IMR-90 (cell line): Measurements from ENCODE around the gene PCDHA4. TPM values are rescaled to one million over a fixed set of nuclear protein-coding genes. Genes with fewer than 3 reads are reported as not detected.

Experiments used
- ATAC-seq: fragments of 200-7000 bp; cut with Tn5 transposase; 2 replicates; pipeline ENCODE4 v1.9.1; 2020; ENCODE audit warnings: low read depth, mild to moderate bottlenecking, moderate library complexity
- Bru-seq: library from RNA; stranded (reverse); fragments of 400-500 nt; gene quantifications from one replicate; lab custom pipeline; 2021; lab: Mats Ljungman, UMichigan
- BruChase-seq, 2 experiments: library from RNA; stranded (reverse); fragments of 400-500 nt; gene quantifications; one replicate each; lab custom pipeline; 2021; lab: Mats Ljungman, UMichigan
- BruUV-seq: library from RNA; stranded (reverse); fragments of 400-500 nt; replicated peaks from 2 replicates; lab custom pipeline; 2021; lab: Mats Ljungman, UMichigan
- CTCF ChIA-PET: fragments of 300-600 bp; formaldehyde crosslinking; extraction: SDS; loops from one replicate; lab custom pipeline; 2021; ENCODE audit warnings: antibody characterized with exemption; lab: Yijun Ruan, JAX
- POLR2A ChIA-PET: fragments of 300-600 bp; sonication (Branson Sonifier 250); formaldehyde crosslinking; loops from one replicate; lab custom pipeline; 2022; ENCODE audit warnings: antibody characterized with exemption; ENCODE audit not compliant: unreplicated experiment; lab: Charles Lee
- DNase-seq: peaks from one replicate; pipeline ENCODE4 v3.0.0; 2013
- H2AFZ ChIP-seq: replicated peaks from 2 replicates; pipeline ENCODE3; 2013; ENCODE audit warnings: low read length, mild to moderate bottlenecking; ENCODE audit not compliant: poor library complexity
- H2AK5ac ChIP-seq: 2 replicates; pipeline ENCODE4 v1.6.1; 2013; ENCODE audit warnings: low read depth, low read length, inconsistent platforms
- H2AK9ac ChIP-seq: replicated peaks from 2 replicates; pipeline ENCODE3; 2013; ENCODE audit warnings: mild to moderate bottlenecking, low read depth, low read length, moderate library complexity; ENCODE audit not compliant: poor library complexity
- H2BK120ac ChIP-seq: 2 replicates; pipeline ENCODE4 v1.6.1; 2013; ENCODE audit warnings: low read depth, low read length, inconsistent platforms
- H2BK15ac ChIP-seq: 3 replicates; pipeline ENCODE4 v1.6.1; 2013; ENCODE audit warnings: low read depth, low read length, inconsistent platforms
- H2BK20ac ChIP-seq: 2 replicates; pipeline ENCODE4 v1.6.1; 2013; ENCODE audit warnings: low read depth, mild to moderate bottlenecking, inconsistent platforms, low read length, moderate library complexity
- H2BK5ac ChIP-seq: 2 replicates; pipeline ENCODE4 v1.6.1; 2013; ENCODE audit warnings: mild to moderate bottlenecking, low read depth, low read length, inconsistent platforms; ENCODE audit not compliant: poor library complexity, severe bottlenecking
- H3K14ac ChIP-seq: replicated peaks from 2 replicates; pipeline ENCODE4 v1.6.1; 2013; ENCODE audit warnings: low read depth, low read length, inconsistent platforms
- H3K18ac ChIP-seq: 2 replicates; pipeline ENCODE4 v1.6.1; 2013; ENCODE audit warnings: low read depth, low read length, control low read depth
- H3K23ac ChIP-seq: 2 replicates; pipeline ENCODE4 v1.6.1; 2013; ENCODE audit warnings: low read depth, low read length, inconsistent platforms
- H3K27ac ChIP-seq: 2 replicates; pipeline ENCODE4 v1.5.1; 2013; ENCODE audit warnings: mild to moderate bottlenecking, control low read depth, low read length; ENCODE audit not compliant: insufficient read depth
- H3K27me3 ChIP-seq: 2 replicates; pipeline ENCODE4 v1.6.1; 2013; ENCODE audit warnings: low read length; ENCODE audit not compliant: control insufficient read depth, insufficient read depth
- H3K36me3 ChIP-seq: 2 replicates; pipeline ENCODE4 v1.6.1; 2013; ENCODE audit warnings: low read length, mixed read lengths; ENCODE audit not compliant: control insufficient read depth, insufficient read depth
- H3K4ac ChIP-seq: 2 replicates; pipeline ENCODE4 v1.6.1; 2013; ENCODE audit warnings: low read depth, low read length, inconsistent platforms
- H3K4me1 ChIP-seq: 2 replicates; pipeline ENCODE4 v1.6.1; 2013; ENCODE audit warnings: low read length, mixed read lengths; ENCODE audit not compliant: control insufficient read depth, insufficient read depth
- H3K4me2 ChIP-seq: 2 replicates; pipeline ENCODE4 v1.6.1; 2013; ENCODE audit warnings: low read depth, mild to moderate bottlenecking, control low read depth, low read length, moderate library complexity
- H3K4me3 ChIP-seq: 2 replicates; pipeline ENCODE4 v1.5.1; 2013; ENCODE audit warnings: low read depth, mild to moderate bottlenecking, control low read depth, low read length, moderate library complexity; ENCODE audit not compliant: insufficient read depth
- H3K56ac ChIP-seq: 2 replicates; pipeline ENCODE4 v1.6.1; 2013; ENCODE audit warnings: low read length, inconsistent platforms; ENCODE audit not compliant: insufficient read depth; ENCODE audit errors: extremely low read depth
- H3K79me1 ChIP-seq, 2 experiments: 2 replicates each; pipeline ENCODE4 v1.6.1; 2013; ENCODE audit warnings: low read length in 2 of 2, inconsistent platforms in 1 of 2, low read depth in 1 of 2
- H3K9ac ChIP-seq: 2 replicates; pipeline ENCODE4 v1.6.1; 2013; ENCODE audit warnings: low read depth, low read length, control low read depth
- H3K9me1 ChIP-seq: 2 replicates; pipeline ENCODE4 v1.6.1; 2013; ENCODE audit warnings: low read length, inconsistent platforms; ENCODE audit not compliant: insufficient read depth
- H3K9me3 ChIP-seq: 2 replicates; pipeline ENCODE4 v1.6.1; 2013; ENCODE audit warnings: low read length; ENCODE audit not compliant: control insufficient read depth, insufficient read depth
- H4K20me1 ChIP-seq: 2 replicates; pipeline ENCODE4 v1.6.1; 2013; ENCODE audit warnings: low read length, inconsistent platforms; ENCODE audit not compliant: insufficient read depth
- H4K5ac ChIP-seq: 2 replicates; pipeline ENCODE4 v1.6.1; 2013; ENCODE audit warnings: mild to moderate bottlenecking, low read depth, low read length, control low read depth
- H4K8ac ChIP-seq, 2 experiments: 2 replicates each; pipeline ENCODE4 v1.6.1; 2013; ENCODE audit warnings: low read depth in 2 of 2, low read length in 2 of 2, control low read depth in 1 of 2, inconsistent platforms in 1 of 2
- H4K91ac ChIP-seq: 2 replicates; pipeline ENCODE4 v1.6.1; 2013; ENCODE audit warnings: low read depth, low read length, inconsistent platforms; ENCODE audit not compliant: insufficient read depth
- BHLHE40 ChIP-seq: fragments of 150-350 bp; IDR thresholded peaks from 2 replicates; pipeline ENCODE4 v1.6.1; 2016; ENCODE audit warnings: mild to moderate bottlenecking, low read depth, low read length
- CEBPB ChIP-seq: IDR thresholded peaks from 2 replicates; pipeline ENCODE4 v1.6.1; 2012; ENCODE audit warnings: low read depth, low read length, improper control_type of control experiment
- CHD1 ChIP-seq: IDR thresholded peaks from 2 replicates; pipeline ENCODE4 v1.6.1; 2012; ENCODE audit warnings: low read depth, low read length, improper control_type of control experiment
- FOS ChIP-seq: fragments of 150-350 bp; IDR thresholded peaks from 2 replicates; pipeline ENCODE4 v1.6.1; 2016; ENCODE audit warnings: low read depth, low read length
- MAFK ChIP-seq: IDR thresholded peaks from 2 replicates; pipeline ENCODE4 v1.6.1; 2012; ENCODE audit warnings: low read depth, low read length, improper control_type of control experiment
- MXI1 ChIP-seq: IDR thresholded peaks from 2 replicates; pipeline ENCODE4 v1.6.1; 2012; ENCODE audit warnings: low read depth, mild to moderate bottlenecking, low read length, moderate library complexity, borderline replicate concordance
- NFE2L2 ChIP-seq: fragments of 150-350 bp; IDR thresholded peaks from 2 replicates; pipeline ENCODE4 v1.6.1; 2016; ENCODE audit warnings: low read depth, mild to moderate bottlenecking, low read length
- POLR2A ChIP-seq: IDR thresholded peaks from 2 replicates; pipeline ENCODE4 v1.6.1; 2012; ENCODE audit warnings: mild to moderate bottlenecking, low read depth, low read length
- RAD21 ChIP-seq: IDR thresholded peaks from 2 replicates; pipeline ENCODE4 v1.6.1; 2012; ENCODE audit warnings: low read length, improper control_type of control experiment
- RCOR1 ChIP-seq: IDR thresholded peaks from 2 replicates; pipeline ENCODE4 v1.6.1; 2012; ENCODE audit warnings: mild to moderate bottlenecking, low read length, improper control_type of control experiment; ENCODE audit not compliant: insufficient replicate concordance
- WGBS, 2 experiments: methylation state at CpG; one replicate each; pipeline versions ENCODE4 v1.1.5 to v1.1.7; 2013; ENCODE audit warnings: missing lambda C conversion rate in 2 of 2; ENCODE audit not compliant: insufficient read length in 1 of 2; ENCODE audit errors: extremely low coverage in 2 of 2; 5-methylcytosine and 5-hydroxymethylcytosine counted together
- dilution Hi-C: fragments of 300-500 bp; cut with HindIII; formaldehyde crosslinking; loops from one replicate; pipeline ENCODE4 v1.14.3; 2018; ENCODE audit warnings: low sequenced_read_pairs; ENCODE audit not compliant: unreplicated experiment
- in situ Hi-C: fragments of 300-500 bp; cut with MboI; formaldehyde crosslinking; loops from 3 replicates; pipeline ENCODE4 v1.14.3; 2019; ENCODE audit warnings: low sequenced_read_pairs, inconsistent platforms, mixed read lengths
- intact Hi-C: fragments of 100-400 bp; cut with micrococcal nuclease; formaldehyde crosslinking; loops from 2 replicates; pipeline ENCODE4 v1.10.0; 2022
- long read RNA-seq: library from polyadenylated mRNA; unstranded; transcript quantifications from one replicate; pipeline ENCODE4 v2.0.0, GENCODE V29; 2021; ENCODE audit not compliant: unreplicated experiment
- polyA plus RNA-seq, 3 experiments: library from polyadenylated mRNA; depleted of rRNA; stranded (reverse); fragments of >200 nt; gene quantifications; 2 replicates each; pipeline ENCODE4 v1.2.3, GENCODE V29; 2012; ENCODE audit warnings: low replicate concordance in 1 of 3
- total RNA-seq: library from RNA; depleted of rRNA; stranded (reverse); fragments of >200 nt; gene quantifications from 2 replicates; pipeline ENCODE4 v1.2.3, GENCODE V29; 2012; rRNA removed
- TF ChIP-seq, protein P1 (sequence below): fragments of 150-350 bp; IDR thresholded peaks from 2 replicates; pipeline ENCODE4 v1.6.1; 2017; ENCODE audit warnings: mild to moderate bottlenecking, antibody characterized with exemption, low read length, low read depth
- TF ChIP-seq, protein P2 (sequence below): fragments of 150-350 bp; IDR thresholded peaks from 2 replicates; pipeline ENCODE4 v1.6.1; 2016; ENCODE audit warnings: low read depth, mild to moderate bottlenecking, low read length, moderate library complexity, borderline replicate concordance

The PCDHA4 gene
- total RNA-seq (under 0.01 and 0.28 TPM in 2 replicates), polyA plus RNA-seq (2012; rRNA removed) (0.02 TPM in 1 of 2 replicates, not detected in the other), Bru-seq, nascent RNA (percentile 17 among the genes with signal in this experiment), BruChase-seq, experiment 1, labeled RNA remaining after a 6-hour chase (percentile 23 among the genes with signal in this experiment), BruChase-seq, experiment 2, labeled RNA remaining after a 2-hour chase (percentile 29 among the genes with signal in this experiment)
- 0.02 and 0.09 TPM in 2 replicates for polyA plus RNA-seq (2012; cell fraction: cytosol; rRNA removed)
- 0.02 and 0.03 TPM in 2 replicates for polyA plus RNA-seq (2012; cell fraction: nucleus; rRNA removed; ENCODE audit: low replicate concordance)
- long read RNA-seq, result 0 reads

DNA sequence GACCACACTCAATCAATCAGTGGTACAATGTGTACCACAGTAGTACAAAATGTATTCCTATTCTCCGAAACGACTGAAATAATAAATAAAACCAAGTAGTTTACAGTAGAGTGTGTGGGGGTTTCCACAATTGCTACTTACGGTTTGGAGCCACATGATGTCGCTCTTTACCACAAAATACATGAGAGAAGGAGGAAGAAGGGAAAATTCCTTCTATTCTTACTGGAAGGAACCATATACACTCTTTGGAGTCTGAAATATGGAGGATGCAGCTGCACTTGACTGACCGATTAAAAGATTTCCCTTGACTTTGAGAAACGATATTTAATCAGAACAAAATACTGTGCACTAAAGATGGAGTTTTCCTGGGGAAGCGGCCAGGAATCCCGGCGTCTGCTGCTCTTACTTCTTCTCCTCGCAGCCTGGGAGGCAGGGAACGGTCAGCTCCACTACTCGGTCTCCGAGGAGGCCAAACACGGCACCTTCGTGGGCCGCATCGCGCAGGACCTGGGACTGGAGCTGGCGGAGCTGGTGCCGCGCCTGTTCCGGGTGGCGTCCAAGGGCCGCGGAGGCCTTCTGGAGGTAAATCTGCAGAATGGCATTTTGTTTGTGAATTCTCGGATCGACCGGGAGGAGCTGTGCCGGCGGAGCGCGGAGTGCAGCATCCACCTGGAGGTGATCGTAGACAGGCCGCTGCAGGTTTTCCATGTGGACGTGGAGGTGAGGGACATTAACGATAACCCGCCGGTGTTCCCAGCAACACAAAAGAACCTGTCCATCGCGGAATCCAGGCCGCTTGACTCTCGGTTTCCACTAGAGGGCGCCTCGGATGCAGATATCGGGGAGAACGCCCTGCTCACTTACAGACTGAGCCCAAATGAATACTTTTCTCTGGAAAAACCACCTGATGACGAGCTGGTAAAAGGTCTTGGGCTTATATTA, at the start of gene PCDHA4:
PCDHA4 (plus strand) TSS at position 235 of the 942 bp plus-strand sequence.
- intact Hi-C loops (no loop called here), in situ Hi-C loops (no loop called here), dilution Hi-C loops (no loop called here)
- DNase-seq (no peak), ATAC-seq (no peak)
- H2AFZ ChIP-seq, result no peak within 1 kb of the TSS
- H2BK5ac ChIP-seq, result no peak within 1 kb of the TSS
- H4K20me1 ChIP-seq, result no peaks in the 10 kb centered on the region
- no peak within 1 kb of the TSS for H3K23ac ChIP-seq
- H3K4me3 ChIP-seq, result peak within 1 kb of the TSS; percentile 32
- no peak within 1 kb of the TSS for H3K27ac ChIP-seq
- BruUV-seq, result no TSS peak
- WGBS, 2 experiments, result 26% methylated on average over 19 of the region's 47 CpGs; no CpG with 5 or more reads in 1 of the 2 experiments
- H3K9me1 ChIP-seq, result no peaks in the 10 kb centered on the region
- POLR2A ChIA-PET, result no interaction called here
- H2BK15ac ChIP-seq, result no peak within 1 kb of the TSS
- H3K27me3 ChIP-seq, result no peaks in the 10 kb centered on the region
- TF ChIP-seq NFE2L2 (no peak), FOS (no peak), CEBPB (no peak), RAD21 (no peak), MAFK (no peak), MXI1 (no peak), POLR2A (no peak), BHLHE40 (no peak), RCOR1 (no peak), CHD1 (no peak)
- TF ChIP-seq, protein P1, sequence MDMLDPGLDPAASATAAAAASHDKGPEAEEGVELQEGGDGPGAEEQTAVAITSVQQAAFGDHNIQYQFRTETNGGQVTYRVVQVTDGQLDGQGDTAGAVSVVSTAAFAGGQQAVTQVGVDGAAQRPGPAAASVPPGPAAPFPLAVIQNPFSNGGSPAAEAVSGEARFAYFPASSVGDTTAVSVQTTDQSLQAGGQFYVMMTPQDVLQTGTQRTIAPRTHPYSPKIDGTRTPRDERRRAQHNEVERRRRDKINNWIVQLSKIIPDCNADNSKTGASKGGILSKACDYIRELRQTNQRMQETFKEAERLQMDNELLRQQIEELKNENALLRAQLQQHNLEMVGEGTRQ, result no peak
- TF ChIP-seq, protein P2, sequence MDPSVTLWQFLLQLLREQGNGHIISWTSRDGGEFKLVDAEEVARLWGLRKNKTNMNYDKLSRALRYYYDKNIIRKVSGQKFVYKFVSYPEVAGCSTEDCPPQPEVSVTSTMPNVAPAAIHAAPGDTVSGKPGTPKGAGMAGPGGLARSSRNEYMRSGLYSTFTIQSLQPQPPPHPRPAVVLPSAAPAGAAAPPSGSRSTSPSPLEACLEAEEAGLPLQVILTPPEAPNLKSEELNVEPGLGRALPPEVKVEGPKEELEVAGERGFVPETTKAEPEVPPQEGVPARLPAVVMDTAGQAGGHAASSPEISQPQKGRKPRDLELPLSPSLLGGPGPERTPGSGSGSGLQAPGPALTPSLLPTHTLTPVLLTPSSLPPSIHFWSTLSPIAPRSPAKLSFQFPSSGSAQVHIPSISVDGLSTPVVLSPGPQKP, result no peak
- no peak within 1 kb of the TSS for H3K9ac ChIP-seq
- no peak within 1 kb of the TSS for H3K18ac ChIP-seq
- H4K5ac ChIP-seq, result no peak within 1 kb of the TSS
- CTCF ChIA-PET, result no interaction called here
- H2AK9ac ChIP-seq, result no peak within 1 kb of the TSS
- H3K4ac ChIP-seq, result no peak within 1 kb of the TSS
- H2BK120ac ChIP-seq, result no peak within 1 kb of the TSS
- peaks cover 23% of the 10 kb centered on the region for H3K9me3 ChIP-seq
- no peak within 1 kb of the TSS for H2BK20ac ChIP-seq
- no peaks in the 10 kb centered on the region for H3K79me1 ChIP-seq
- no peaks in the 10 kb centered on the region for H3K36me3 ChIP-seq
- H4K91ac ChIP-seq, result no peak within 1 kb of the TSS
- no peak within 1 kb of the TSS for H2AK5ac ChIP-seq
- no peak within 1 kb of the TSS for H3K56ac ChIP-seq
- no peak within 1 kb of the TSS for H3K14ac ChIP-seq
- H3K4me2 ChIP-seq, result no peak within 1 kb of the TSS
- H3K4me1 ChIP-seq, result no peaks in the 10 kb centered on the region
- no peak within 1 kb of the TSS for H4K8ac ChIP-seq
